GM08714 (cell line): ENCODE data around the gene IL3.

Source experiments
- H3K4me3 ChIP-seq: fragments of 200-500 bp; sonication (Bioruptor generic); 2 replicates; pipeline ENCODE4 v1.5.1; 2014; ENCODE audit warnings: mild to moderate bottlenecking, low read length, inconsistent platforms
- ZNF274 ChIP-seq: IDR thresholded peaks from 2 replicates; pipeline ENCODE4 v1.6.1; 2012; ENCODE audit warnings: mild to moderate bottlenecking, low read depth, low read length

IL3 gene

DNA sequence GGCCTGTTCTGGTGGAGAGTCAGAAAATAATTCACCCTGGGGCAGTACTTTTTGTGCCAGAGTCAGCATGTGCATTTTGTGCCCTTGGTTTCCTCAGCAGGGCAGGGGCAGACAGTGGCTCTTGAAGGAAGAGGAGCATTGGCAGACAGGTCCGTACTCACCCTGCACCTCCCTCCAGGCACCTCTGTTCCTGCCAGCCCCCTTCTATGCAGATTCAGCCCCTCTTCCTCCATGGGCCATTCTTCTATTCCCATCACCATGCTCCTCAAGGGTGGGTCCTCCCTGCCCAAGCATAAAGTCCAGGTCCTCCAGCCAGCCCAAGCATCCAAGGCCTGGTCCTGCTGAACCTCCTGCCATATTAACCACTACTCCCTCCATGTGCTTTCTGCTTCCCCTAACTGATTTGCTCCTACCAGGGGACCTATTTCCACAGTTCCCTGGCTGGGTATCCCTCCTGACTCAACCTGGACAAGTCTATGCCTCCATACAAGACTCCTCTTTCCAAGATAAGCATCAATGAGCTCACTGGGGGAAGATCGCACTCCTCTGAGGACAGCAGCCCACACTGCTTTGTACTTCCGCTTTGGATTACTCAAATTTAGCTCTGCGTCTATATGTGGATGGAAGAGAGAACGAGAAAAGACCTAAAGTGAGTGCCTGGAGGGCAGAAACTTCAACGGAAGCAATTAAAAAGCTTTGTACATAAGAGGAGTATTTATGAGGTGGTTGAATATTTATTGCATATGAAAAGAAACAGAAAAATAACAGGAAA is 39.7 kb upstream of the IL3 start:
- no peak for TF ChIP-seq ZNF274
- no peak overlapping the region for H3K4me3 ChIP-seq

DNA sequence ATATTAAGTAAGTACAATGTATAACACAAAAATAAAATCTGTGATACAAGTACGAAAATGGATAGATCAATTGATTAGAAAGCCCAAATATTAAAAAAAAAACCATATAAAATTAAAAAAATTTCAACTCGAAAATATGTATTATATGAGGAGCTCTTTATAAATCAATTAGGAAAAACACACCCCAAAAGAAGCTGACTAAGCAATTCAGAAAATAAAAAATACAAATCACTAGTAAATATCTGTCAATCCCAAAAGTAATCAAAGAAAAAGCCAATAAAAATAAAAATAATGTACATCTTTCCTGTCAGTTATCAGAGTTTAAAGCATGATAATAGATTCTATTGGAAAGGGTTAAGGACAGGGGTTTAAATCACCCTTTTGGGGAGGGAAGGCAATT is 38.8 kb upstream of the IL3 start:
- TF ChIP-seq ZNF274: no peak
- H3K4me3 ChIP-seq: no peak overlapping the region

DNA sequence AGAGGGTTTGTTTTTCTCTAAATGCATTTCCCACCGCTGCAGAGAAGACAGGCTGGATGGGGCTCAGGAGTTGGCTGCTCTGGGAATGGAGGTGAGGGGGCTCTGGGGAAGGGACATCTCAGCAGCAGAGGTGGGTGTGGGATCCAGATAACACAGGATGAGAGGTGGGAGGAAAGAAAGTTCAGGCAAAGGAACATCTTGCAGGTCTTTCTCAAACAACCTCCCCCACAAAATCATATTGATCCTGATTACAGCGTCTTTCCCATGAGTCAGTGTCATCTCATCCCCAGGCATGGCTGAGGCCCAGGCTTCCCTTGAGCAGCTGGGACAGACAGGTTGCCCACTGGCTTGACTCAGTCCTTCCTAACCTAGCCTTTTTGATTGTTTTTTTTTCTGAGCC is 37.7 kb upstream of the IL3 start:
- TF ChIP-seq ZNF274: no peak
- H3K4me3 ChIP-seq: no peak overlapping the region

DNA sequence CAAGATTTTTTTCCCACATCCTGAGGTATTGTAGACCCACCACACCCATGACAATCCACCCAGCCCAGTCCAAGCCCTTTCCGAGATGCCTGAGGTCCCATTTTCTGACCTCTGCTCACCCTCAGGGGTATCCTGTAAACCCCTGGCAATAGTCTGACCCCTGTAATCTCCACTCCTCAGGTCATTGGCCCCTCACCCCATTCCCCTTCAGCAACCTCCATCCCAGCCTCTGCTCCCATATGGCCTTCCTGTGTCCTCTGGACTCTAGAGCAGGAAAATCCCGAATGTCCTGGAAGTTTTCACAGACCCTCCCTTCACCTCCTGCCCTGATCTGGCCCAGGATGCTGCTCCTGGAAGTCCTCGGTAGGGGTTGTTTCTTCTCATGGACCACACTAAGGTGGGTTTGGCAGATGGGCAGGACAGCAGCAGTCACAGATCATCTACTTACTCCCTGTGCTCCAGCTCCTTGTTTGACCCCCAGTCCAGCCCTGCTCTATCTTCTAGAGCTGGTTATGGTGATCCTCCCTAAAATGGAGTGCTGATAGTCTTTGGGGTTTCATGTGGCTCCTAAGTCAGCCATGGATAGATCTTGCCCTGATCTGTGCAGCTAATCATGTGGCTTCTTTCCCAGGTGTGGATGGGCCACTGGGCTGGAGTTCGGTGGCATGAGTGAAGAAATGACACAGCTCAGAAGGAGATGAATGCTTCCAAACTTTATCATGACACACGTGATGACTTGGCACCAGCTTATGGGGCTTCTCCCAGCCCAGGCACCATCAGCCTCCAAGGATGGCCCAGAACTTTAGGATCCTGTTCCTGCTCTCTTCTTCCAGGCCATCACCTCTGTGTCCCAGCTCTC is 37.0 kb upstream of the IL3 start:
- no peak overlapping the region for H3K4me3 ChIP-seq
- TF ChIP-seq ZNF274: no peak

DNA sequence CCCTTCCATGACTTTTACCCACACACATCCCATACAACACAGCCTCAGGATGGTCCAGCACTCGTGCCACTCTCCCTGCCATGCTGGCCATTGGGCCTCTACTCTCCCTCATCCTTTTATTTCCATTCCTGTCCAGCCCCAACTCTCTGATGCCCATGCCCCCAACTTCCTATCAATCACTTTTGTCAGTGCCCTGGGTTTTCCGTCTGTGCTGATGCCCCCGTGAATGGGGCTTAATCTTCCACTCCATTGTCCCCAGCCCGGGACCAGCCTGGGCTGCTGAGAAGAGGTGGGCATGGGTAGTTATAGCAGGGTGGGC is 36.4 kb upstream of the IL3 start:
- H3K4me3 ChIP-seq: no peak overlapping the region
- TF ChIP-seq ZNF274: no peak

DNA sequence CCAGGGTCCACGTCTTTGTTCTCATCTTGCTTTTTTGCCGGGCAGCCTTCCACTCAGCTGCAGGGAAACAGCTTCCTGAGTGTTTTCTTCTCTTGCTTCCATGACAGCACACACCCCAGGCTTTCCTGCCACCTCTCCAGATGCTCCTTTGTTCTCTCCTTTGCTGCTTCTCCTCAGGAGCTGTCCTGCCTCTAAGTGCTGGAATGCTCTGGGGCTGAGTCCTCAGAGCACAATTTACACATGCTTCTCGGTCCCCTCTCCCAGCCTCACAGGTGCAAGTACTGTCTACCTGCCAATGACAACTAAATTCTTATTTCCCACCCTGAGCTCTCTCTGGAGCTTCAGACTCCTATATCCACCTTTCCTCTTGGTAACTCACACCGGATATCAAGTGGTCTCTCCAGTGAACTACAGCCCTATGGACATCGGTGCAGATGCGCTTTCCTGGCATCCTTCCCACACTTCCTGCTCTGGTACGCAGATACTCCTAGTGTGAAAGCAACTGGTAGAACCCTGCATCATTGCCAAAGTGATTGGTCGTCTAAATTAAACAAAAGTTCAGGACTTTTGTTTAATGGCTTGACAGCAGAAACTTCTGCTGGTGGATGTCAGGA is 35.6 kb upstream of the IL3 start:
- H3K4me3 ChIP-seq: no peak overlapping the region
- TF ChIP-seq ZNF274: no peak

DNA sequence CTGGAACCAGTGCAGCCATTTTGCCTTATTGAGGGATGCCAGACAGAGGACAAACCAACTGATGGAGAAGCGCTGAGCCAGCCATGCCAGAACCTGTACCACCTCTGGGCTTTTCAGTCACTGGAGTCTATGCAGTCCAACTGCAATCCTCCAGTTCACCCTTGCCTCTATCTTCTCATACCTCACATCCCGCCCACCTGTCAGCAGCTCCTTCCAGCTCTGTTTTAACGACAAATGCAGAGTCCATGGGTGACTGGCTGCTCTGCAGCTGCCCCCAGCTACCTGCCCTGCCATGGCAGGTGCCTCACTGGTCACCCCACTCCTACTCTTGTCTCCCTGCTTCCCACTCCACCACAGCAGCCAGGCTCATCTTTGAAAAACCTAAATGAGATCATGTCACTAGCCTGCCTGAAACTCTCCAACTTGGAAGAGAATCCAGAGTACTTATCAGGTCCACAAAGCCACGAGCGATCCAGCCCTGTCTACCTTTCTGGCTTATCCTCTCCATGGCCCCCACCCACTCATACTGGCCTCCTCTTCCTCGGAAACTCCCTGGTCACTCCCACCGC is 35.0 kb upstream of the IL3 start:
- no peak for TF ChIP-seq ZNF274
- no peak overlapping the region for H3K4me3 ChIP-seq

DNA sequence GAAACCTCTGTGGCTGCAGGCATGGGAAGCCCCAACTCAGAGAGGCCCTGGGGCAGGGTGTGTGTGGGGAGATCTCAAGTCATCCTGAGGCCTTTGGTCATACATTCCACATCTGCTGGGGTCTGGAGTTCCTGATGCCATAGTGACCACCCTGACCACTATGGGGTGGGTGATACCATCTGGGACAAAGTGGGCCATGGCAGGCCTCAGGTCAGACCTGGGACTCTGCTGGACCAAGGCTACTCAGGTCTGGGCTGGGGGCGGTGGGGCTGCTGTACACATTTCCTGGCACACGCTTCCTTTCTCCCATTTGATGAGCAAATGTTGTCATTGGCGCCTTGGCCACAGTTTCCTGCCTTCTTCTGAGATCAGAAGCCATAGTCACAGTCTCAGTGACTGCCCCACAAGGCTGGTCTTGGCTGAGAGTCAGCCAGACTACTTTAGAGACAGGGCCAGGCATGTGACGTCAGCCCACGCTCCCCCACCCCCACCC is 33.9 kb upstream of the IL3 start:
- no peak for TF ChIP-seq ZNF274
- no peak overlapping the region for H3K4me3 ChIP-seq

DNA sequence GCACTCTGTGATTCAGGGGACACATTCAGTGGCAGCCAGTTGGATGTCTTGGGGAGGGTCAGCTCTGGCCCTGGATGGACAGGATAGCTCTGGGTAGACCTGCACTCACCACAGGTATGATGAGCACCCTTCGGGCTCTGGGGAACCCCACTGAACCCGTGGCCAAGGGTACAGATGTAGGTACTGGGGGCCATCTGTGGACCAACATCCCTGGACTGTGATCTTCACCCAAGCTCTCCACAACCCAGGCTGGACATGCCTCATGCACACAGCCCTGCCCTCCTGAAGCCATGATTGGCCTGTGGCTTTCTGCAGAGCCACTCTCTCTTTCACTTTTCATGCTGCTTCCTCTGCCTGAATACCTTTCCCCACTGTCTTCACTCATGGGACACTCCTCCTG is 33.4 kb upstream of the IL3 start:
- no peak overlapping the region for H3K4me3 ChIP-seq
- no peak for TF ChIP-seq ZNF274

DNA sequence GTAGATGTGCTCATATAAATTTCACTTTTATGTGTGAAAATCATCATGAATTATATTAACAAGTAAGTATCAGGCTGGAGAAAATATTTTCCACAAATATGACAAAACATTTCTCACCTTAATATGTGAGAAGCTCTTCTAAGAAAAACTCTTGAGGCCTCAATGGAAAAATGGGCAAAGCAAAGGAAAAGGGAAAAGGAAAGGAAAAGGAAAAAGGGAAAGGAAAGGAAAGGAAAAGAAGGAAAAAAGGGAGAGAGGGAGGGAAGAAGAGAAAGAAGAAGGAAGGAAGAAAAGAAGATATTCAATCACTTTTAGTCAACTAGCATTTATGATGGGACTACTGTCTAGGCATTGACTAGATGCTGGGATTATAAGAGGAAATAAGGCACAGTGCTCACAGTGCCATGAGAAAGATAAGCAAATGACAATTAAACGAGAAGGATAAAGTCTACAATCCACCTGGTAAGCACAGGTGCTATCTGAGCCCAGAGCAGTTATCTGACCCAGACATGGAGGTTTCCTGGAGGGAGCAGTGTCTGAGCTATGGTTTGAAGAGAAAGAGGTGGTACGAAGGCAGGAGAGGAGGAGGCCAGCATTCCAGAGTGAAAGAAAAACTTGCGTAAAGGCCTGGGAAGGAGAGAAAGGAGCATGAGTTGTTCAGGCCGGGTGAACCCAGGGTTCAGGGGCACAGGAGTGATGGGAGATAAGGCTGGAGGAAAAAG is 30.7 kb upstream of the IL3 start:
- TF ChIP-seq ZNF274: no peak
- no peak overlapping the region for H3K4me3 ChIP-seq

DNA sequence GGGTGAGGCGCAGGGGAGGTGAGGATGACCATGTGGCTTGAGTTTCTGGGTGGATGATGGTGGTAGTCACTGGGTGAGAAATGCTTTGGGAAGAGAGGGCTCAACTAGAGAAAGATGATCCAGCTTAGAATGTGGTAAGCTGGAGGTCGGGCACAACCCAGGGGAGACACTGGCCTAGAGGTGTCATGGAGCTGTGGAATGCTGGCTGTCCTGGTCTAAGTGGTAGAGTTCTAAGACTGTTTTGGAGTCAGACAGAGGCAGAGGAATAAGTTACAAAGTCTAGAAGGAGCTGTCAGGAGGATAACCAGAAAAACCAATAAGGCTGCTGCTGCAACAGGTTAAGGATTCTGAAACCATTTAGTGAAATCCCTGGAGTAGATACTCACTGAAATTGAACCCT is 29.8 kb upstream of the IL3 start:
- no peak for TF ChIP-seq ZNF274

DNA sequence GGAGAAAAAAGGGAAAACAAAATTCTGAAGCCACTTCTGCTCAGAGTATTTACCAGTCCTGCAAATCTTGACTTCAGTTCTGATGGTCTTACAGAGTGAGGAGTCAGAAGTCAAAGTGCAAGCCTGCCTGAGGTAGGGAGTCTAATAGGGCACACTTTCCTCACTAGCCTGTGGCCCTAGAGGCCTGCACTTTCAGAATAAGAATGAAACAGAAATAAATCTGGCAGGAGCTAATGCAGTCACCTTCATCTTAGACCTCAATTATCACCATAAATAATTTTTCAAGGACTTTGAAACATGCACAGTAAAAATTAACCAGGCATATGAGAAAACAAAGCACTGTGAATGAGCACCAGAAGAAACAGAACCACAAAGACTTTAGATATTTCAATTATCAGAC is 28.3 kb upstream of the IL3 start:
- no peak overlapping the region for H3K4me3 ChIP-seq
- TF ChIP-seq ZNF274: no peak

More for the DNA sequence above, 29.8 kb upstream of the IL3 start:
- no peak overlapping the region for H3K4me3 ChIP-seq

DNA sequence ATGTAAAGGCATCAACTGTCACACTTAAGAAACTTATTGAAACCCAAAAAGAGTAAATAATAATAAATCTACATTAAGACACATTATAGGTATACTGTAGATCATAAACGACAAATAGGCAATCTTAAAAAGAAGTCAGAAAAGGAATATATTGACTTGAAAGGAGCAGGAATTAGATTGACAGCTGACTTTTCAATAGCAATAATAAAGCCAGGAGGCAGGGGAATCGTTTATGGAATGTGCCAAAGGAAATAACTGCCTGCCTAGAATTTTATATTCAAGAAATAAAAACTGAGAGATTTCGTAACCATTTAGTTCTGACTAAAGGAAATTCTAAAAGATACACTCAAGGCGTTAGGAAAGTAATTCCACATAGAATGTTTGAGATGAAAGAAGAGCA is 27.3 kb upstream of the IL3 start:
- H3K4me3 ChIP-seq: no peak overlapping the region
- TF ChIP-seq ZNF274: no peak

DNA sequence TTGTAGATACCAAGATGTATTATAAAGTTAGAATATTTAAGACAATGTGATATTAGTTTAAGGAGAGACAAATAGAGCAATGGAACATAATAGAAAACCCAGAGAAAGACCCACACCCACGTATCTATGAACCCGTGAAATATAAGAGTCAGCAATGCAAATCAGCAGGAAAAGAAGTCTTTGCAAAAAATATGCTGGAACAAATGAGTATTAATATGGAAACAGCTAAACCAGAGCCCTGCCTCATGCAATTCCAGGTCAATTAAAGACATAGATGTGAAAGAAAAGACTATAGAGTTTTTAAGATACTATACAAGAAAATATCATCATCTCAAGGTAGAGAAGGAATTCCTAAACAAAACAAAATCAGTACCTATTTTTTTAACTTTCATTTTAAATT is 23.1 kb upstream of the IL3 start:
- no peak for TF ChIP-seq ZNF274
- no peak overlapping the region for H3K4me3 ChIP-seq
